Left lobe of liver (tissue), 2 donors: Measurements from ENCODE around the gene LDLRAD4. TPM values are rescaled to one million over a fixed set of nuclear protein-coding genes. Genes with fewer than 3 reads are reported as not detected.
"Not testable (repeated sequence)": the region's sequence is repeated elsewhere in the genome, so short reads cannot be mapped to it uniquely, and the experiment has no call there.

Source experiments
- ATAC-seq: fragments of 200-7000 bp; cut with Tn5 transposase; one replicate; pipeline ENCODE4 v1.9.1; 2020; ENCODE audit warnings: mild to moderate bottlenecking, moderate library complexity
- DNase-seq: peaks from one replicate; pipeline ENCODE4 v3.0.0-alpha.2; 2020; ENCODE audit warnings: low spot score
- total RNA-seq: library from RNA; stranded (reverse); gene quantifications from one replicate; pipeline ENCODE4 v1.2.1, GENCODE V29; 2021
- donor health status: DM: no; HTN: no; CAD: no; lungs with moderate emphysema.
- donor health status: DM: no; HTN: yes; CAD: no.

Gene LDLRAD4
- total RNA-seq, 1 donor from 2014 or later = 41.9 TPM

GRCh38 chr18:13597068-13597467 lies 378.5 kb downstream of the LDLRAD4 start:
- DNase-seq = no peak
- no peak for ATAC-seq

GRCh38 chr18:13598591-13598990 lies 380.0 kb downstream of the LDLRAD4 start:
- no peak for ATAC-seq
- DNase-seq = no peak

- DNase-seq (no peak), ATAC-seq (no peak)
These were observed 380.5 kb downstream of the LDLRAD4 start for GRCh38 chr18:13599031-13599430.

- ATAC-seq = no peak
These were observed 384.9 kb downstream of the LDLRAD4 start for GRCh38 chr18:13603304-13604019.

GRCh38 chr18:13604786-13605185 lies 386.2 kb downstream of the LDLRAD4 start:
- ATAC-seq (no peak), DNase-seq (peak; percentile 40)

More at GRCh38 chr18:13603304-13604019, 384.9 kb downstream of the LDLRAD4 start:
- DNase-seq = peak; percentile 41

GRCh38 chr18:13605477-13605876 lies 386.9 kb downstream of the LDLRAD4 start:
- ATAC-seq (no peak), DNase-seq (no peak)

GRCh38 chr18:13605901-13606300 lies 387.3 kb downstream of the LDLRAD4 start:
- ATAC-seq = no peak
- DNase-seq = no peak

- ATAC-seq = no peak
- DNase-seq = no peak
These were observed 388.2 kb downstream of the LDLRAD4 start for GRCh38 chr18:13606604-13607254.

- not testable (repeated sequence) for DNase-seq, ATAC-seq
These were observed 389.5 kb downstream of the LDLRAD4 start for GRCh38 chr18:13608024-13608562.

GRCh38 chr18:13608791-13609532 lies 390.4 kb downstream of the LDLRAD4 start:
- no peak for ATAC-seq

GRCh38 chr18:13610555-13611141 lies 392.1 kb downstream of the LDLRAD4 start:
- ATAC-seq = no peak
- no peak for DNase-seq

More at GRCh38 chr18:13608791-13609532, 390.4 kb downstream of the LDLRAD4 start:
- DNase-seq = no peak

- no peak for DNase-seq
- peak; percentile 11 for ATAC-seq
These were observed 392.6 kb downstream of the LDLRAD4 start for GRCh38 chr18:13611142-13611600.

- DNase-seq (no peak), ATAC-seq (peak; percentile 43)
These were observed 393.1 kb downstream of the LDLRAD4 start for GRCh38 chr18:13611601-13612195.

GRCh38 chr18:13612196-13612997 lies 393.8 kb downstream of the LDLRAD4 start:
- ATAC-seq (no peak), DNase-seq (no peak)

- DNase-seq (no peak), ATAC-seq (no peak)
These were observed 394.5 kb downstream of the LDLRAD4 start for GRCh38 chr18:13613099-13613498.

GRCh38 chr18:13613591-13614501 lies 395.3 kb downstream of the LDLRAD4 start:
- ATAC-seq (no peak), DNase-seq (peak; percentile 35)

GRCh38 chr18:13614641-13615288 lies 396.2 kb downstream of the LDLRAD4 start:
- ATAC-seq = peak; percentile 38
- DNase-seq = peak; percentile 37

- ATAC-seq = no peak
- peak; percentile 4 for DNase-seq
These were observed 396.9 kb downstream of the LDLRAD4 start for GRCh38 chr18:13615432-13615861.
